Suprapubic skin (tissue), 4 donors: ENCODE data around the gene METAP2. TPM values are rescaled to one million over a fixed set of nuclear protein-coding genes. Genes with fewer than 3 reads are reported as not detected.

ENCODE experiments used
- DNase-seq, 2 donors: peaks; one replicate each; pipeline ENCODE4 v3.0.0-alpha.2; 2019; ENCODE audit warnings: low spot score in 2 of 2
- H3K27ac ChIP-seq: fragments of 200-600 bp; sonication (generic); one replicate; pipeline ENCODE4 v1.5.1; 2019
- H3K27me3 ChIP-seq: fragments of 200-600 bp; sonication (generic); one replicate; pipeline ENCODE4 v1.5.1; 2019
- H3K36me3 ChIP-seq: fragments of 200-600 bp; sonication (generic); one replicate; pipeline ENCODE4 v1.5.1; 2019
- H3K4me1 ChIP-seq: fragments of 200-600 bp; sonication (generic); one replicate; pipeline ENCODE4 v1.5.1; 2019
- H3K4me3 ChIP-seq: fragments of 200-600 bp; sonication (generic); one replicate; pipeline ENCODE4 v1.5.1; 2019; ENCODE audit warnings: mild to moderate bottlenecking
- H3K9me3 ChIP-seq: fragments of 200-600 bp; sonication (generic); one replicate; pipeline ENCODE4 v1.5.1; 2019
- EP300 ChIP-seq: sonication (generic); formaldehyde crosslinking; IDR thresholded peaks from one replicate; pipeline ENCODE4 v1.6.1; 2017; ENCODE audit warnings: antibody characterized with exemption
- POLR2A ChIP-seq, 2 donors: fragments of 450-650 bp; IDR thresholded peaks; one replicate each; pipeline ENCODE4 v1.6.1; 2017; ENCODE audit warnings: antibody characterized with exemption in 2 of 2, mild to moderate bottlenecking in 2 of 2, moderate library complexity in 2 of 2
- POLR2AphosphoS5 ChIP-seq, 3 donors: sonication (generic); formaldehyde crosslinking; IDR thresholded peaks; one replicate each; pipeline ENCODE4 v1.6.1; 2017; ENCODE audit warnings: antibody characterized with exemption in 3 of 3
- WGBS: methylation state at CpG from one replicate; pipeline ENCODE4 v1.1.5; 2018; 5-methylcytosine and 5-hydroxymethylcytosine counted together
- total RNA-seq, 4 donors: library from RNA; depleted of rRNA; stranded (reverse); fragments of >200 nt; gene quantifications; one replicate each; pipeline ENCODE4 v1.1.0, GENCODE V29; 2016
- TF ChIP-seq, protein P1 (sequence below), 2 donors: fragments of 200-600 bp in 1 of 2; fragments of 450-650 bp in 1 of 2; sonication (generic) in 1 of 2; IDR thresholded peaks; one replicate each; pipeline ENCODE4 v1.5.1; 2016 to 2019; ENCODE audit warnings: antibody characterized with exemption in 2 of 2, mild to moderate bottlenecking in 1 of 2, moderate library complexity in 1 of 2

The METAP2 gene
- total RNA-seq, 4 donors from 2014 or later = 44.7 to 72.6 (median 61.8) TPM

DNA sequence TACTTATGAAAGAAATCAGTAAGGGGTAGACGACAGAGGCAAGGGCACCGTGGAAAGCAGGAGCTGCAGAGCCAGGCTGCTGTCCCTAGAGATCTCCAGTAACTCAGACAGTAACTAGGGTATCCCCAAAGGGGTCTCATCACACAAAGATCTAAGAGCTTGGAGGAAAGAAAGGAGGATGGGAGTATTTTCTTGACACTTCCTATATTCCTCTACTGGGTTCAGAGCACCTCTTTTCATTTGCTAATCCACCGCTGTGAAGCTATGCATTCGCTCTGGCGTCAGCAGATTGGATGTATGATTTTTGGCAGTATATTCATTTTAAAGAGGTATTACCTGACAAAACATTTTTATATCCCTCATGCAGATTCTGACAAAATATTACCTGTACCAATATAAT lies 64.7 kb downstream of the METAP2 start:
- Histone ChIP-seq H3K27me3 (no peaks in the 10 kb centered on the region), H3K9me3 (no peaks in the 10 kb centered on the region), H3K4me1 (no peaks in the 10 kb centered on the region), H3K27ac (no peak overlapping the region), H3K4me3 (no peak overlapping the region), H3K36me3 (no peaks in the 10 kb centered on the region)
- no peak for DNase-seq
- 54% methylated on average over 5 of the region's 5 CpGs for WGBS
- TF ChIP-seq, protein P1, sequence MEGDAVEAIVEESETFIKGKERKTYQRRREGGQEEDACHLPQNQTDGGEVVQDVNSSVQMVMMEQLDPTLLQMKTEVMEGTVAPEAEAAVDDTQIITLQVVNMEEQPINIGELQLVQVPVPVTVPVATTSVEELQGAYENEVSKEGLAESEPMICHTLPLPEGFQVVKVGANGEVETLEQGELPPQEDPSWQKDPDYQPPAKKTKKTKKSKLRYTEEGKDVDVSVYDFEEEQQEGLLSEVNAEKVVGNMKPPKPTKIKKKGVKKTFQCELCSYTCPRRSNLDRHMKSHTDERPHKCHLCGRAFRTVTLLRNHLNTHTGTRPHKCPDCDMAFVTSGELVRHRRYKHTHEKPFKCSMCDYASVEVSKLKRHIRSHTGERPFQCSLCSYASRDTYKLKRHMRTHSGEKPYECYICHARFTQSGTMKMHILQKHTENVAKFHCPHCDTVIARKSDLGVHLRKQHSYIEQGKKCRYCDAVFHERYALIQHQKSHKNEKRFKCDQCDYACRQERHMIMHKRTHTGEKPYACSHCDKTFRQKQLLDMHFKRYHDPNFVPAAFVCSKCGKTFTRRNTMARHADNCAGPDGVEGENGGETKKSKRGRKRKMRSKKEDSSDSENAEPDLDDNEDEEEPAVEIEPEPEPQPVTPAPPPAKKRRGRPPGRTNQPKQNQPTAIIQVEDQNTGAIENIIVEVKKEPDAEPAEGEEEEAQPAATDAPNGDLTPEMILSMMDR (IDR thresholded peaks at IDR 0.05) = no peak
- TF ChIP-seq POLR2AphosphoS5 (IDR thresholded peaks at IDR 0.05) (no peak), EP300 (no peak), POLR2A (IDR thresholded peaks at IDR 0.05) (no peak)

DNA sequence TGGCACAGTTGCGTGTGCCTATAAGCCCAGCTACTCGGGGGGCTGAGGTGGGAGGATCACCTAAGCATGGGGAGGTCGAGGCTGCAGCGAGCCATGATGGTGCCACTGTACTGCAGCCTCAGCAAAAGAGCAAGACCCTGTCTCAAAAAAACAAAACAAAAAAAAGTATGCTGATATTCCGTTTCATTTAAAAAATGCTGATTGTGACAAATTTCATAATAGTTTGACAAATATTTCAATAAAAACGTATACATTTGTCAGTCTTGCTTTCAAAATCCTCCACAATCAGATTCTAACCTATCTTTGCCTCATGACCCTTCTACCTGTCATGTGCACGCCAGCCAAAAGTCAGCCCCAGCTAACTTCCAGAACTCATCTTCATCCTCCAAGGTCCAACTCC lies 67.5 kb downstream of the METAP2 start:
- H3K27me3 ChIP-seq = no peaks in the 10 kb centered on the region
- H3K4me1 ChIP-seq = no peaks in the 10 kb centered on the region
- 90% methylated on average over 7 of the region's 7 CpGs for WGBS

DNA sequence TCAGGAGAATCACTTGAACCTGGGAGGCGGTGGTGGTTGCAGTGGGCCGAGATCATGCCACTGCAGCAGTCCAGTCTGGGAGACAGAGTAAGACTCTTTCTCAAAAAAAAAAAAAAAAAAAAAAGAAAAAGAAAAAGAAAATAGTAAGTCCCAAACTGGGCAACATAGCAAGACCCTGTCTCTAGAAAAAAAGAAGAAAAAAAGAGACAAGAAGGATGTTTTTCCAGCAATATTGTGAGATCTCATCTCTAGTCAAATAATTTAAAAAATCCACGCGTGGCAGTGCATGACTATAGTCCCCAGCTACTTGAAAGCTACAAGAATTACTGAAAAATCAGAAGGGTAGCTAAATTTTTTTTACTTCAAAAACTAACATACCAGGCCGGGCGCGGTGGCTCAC lies 69.4 kb downstream of the METAP2 start:
- Histone ChIP-seq H3K4me1 (peaks cover 7% of the 10 kb centered on the region), H3K36me3 (no peaks in the 10 kb centered on the region), H3K27me3 (no peaks in the 10 kb centered on the region), H3K9me3 (no peaks in the 10 kb centered on the region), H3K4me3 (no peak overlapping the region), H3K27ac (no peak overlapping the region)
- WGBS = 96% methylated on average over 7 of the region's 7 CpGs
- DNase-seq = no peak
- TF ChIP-seq POLR2A (IDR thresholded peaks at IDR 0.05) (no peak), EP300 (no peak), POLR2AphosphoS5 (IDR thresholded peaks at IDR 0.05) (no peak)
- TF ChIP-seq, protein P1 (IDR thresholded peaks at IDR 0.05) = no peak

More for the DNA sequence above, 67.5 kb downstream of the METAP2 start:
- no peaks in the 10 kb centered on the region for H3K9me3 ChIP-seq
- DNase-seq = no peak
- H3K4me3 ChIP-seq = no peak overlapping the region
- H3K36me3 ChIP-seq = no peaks in the 10 kb centered on the region
- no peak for TF ChIP-seq POLR2AphosphoS5 (IDR thresholded peaks at IDR 0.05)
- TF ChIP-seq EP300 = no peak
- TF ChIP-seq, protein P1 (IDR thresholded peaks at IDR 0.05) = no peak
- no peak for TF ChIP-seq POLR2A (IDR thresholded peaks at IDR 0.05)
- H3K27ac ChIP-seq = no peak overlapping the region

DNA sequence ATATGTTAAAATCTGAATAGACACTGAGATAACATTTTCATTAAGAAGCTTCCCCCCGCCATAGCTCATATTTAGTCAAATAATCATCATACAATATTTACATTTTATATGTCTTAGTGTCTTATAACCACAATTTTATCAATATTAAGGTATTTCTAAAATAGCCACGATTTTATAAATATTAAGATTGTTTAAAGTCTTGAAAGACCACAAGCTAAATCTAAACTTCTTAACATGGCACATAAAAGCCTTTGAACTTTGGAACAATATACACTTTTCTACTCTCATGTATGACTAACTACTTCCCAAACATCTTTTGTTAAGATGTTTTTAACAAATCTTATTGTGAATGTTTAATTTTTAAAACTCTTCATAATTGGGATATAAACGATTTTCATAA lies 70.8 kb downstream of the METAP2 start:
- WGBS = 64% methylated on average over 3 of the region's 3 CpGs
- TF ChIP-seq POLR2AphosphoS5 (IDR thresholded peaks at IDR 0.05) (no peak), EP300 (no peak), POLR2A (IDR thresholded peaks at IDR 0.05) (no peak)
- TF ChIP-seq, protein P1 (IDR thresholded peaks at IDR 0.05) = no peak
- Histone ChIP-seq H3K36me3 (no peaks in the 10 kb centered on the region), H3K27ac (no peak overlapping the region), H3K27me3 (peaks cover 3% of the 10 kb centered on the region), H3K9me3 (no peaks in the 10 kb centered on the region), H3K4me1 (peaks cover 7% of the 10 kb centered on the region), H3K4me3 (no peak overlapping the region)
- no peak for DNase-seq

DNA sequence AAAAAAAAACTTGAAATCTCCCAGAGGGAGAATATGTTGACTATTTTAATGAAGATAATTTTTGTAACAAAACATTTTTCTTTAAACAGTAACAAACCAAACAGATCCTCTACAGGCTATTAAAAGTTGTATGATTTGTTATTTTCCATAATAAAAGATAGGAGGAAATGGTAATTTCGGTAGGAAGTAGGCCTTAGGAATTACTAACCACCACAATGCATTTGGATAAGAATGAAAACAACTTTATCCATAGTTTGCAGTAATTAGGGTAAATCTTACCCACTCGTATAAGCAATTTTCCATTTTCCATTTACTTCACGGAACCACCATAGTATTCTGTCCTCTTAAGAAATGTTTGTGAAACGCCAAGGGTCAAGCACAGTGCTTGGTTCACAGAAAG lies 71.4 kb downstream of the METAP2 start:
- H3K4me1 ChIP-seq = peaks cover 7% of the 10 kb centered on the region
- no peak for DNase-seq
- WGBS = 88% methylated on average over 4 of the region's 4 CpGs
- no peaks in the 10 kb centered on the region for H3K9me3 ChIP-seq
- TF ChIP-seq EP300 (no peak), POLR2A (IDR thresholded peaks at IDR 0.05) (no peak), POLR2AphosphoS5 (IDR thresholded peaks at IDR 0.05) (no peak)
- TF ChIP-seq, protein P1 (IDR thresholded peaks at IDR 0.05) = no peak
- H3K4me3 ChIP-seq = no peak overlapping the region
- no peaks in the 10 kb centered on the region for H3K36me3 ChIP-seq
- no peak overlapping the region for H3K27ac ChIP-seq
- peaks cover 3% of the 10 kb centered on the region for H3K27me3 ChIP-seq
